Upper lobe of left lung (tissue), 6 donors: Measurements from ENCODE around the gene POLD2. TPM values are rescaled to one million over a fixed set of nuclear protein-coding genes. Genes with fewer than 3 reads are reported as not detected.

Source experiments
- ATAC-seq, 2 donors: fragments of 200-7000 bp; cut with Tn5 transposase; one replicate each; pipeline ENCODE4 v1.9.1; 2022; ENCODE audit warnings: mild to moderate bottlenecking in 2 of 2, moderate library complexity in 2 of 2; ENCODE audit not compliant: low FRiP score in 2 of 2
- DNase-seq, 2 donors: peaks; one replicate each; pipeline ENCODE4 v3.0.0-alpha.2; 2019 to 2020
- H3K27ac ChIP-seq, 4 donors: fragments of 200-600 bp; sonication (generic); one replicate each; pipeline ENCODE4 v1.5.1; 2016 to 2019
- H3K27me3 ChIP-seq, 4 donors: fragments of 200-600 bp; sonication (generic); one replicate each; pipeline ENCODE4 v1.5.1; 2017 to 2019
- H3K36me3 ChIP-seq, 4 donors: fragments of 200-600 bp; sonication (generic); one replicate each; pipeline ENCODE4 v1.5.1; 2016 to 2019
- H3K4me1 ChIP-seq, 4 donors: fragments of 200-600 bp; sonication (generic); one replicate each; pipeline ENCODE4 v1.5.1; 2018 to 2019
- H3K4me3 ChIP-seq, 4 donors: fragments of 200-600 bp; sonication (generic); one replicate each; pipeline ENCODE4 v1.5.1; 2017 to 2019; ENCODE audit warnings: mild to moderate bottlenecking in 2 of 4, moderate library complexity in 1 of 4
- H3K9me3 ChIP-seq, 4 donors: fragments of 200-600 bp; sonication (generic); one replicate each; pipeline ENCODE4 v1.5.1; 2018 to 2019
- CTCF ChIP-seq, 6 experiments: fragments of 450-650 bp in 4 of 6; fragments of 200-600 bp in 2 of 6; sonication (generic) in 2 of 6; IDR thresholded peaks; one replicate each; pipeline ENCODE4 v1.5.1; 2016 to 2019; ENCODE audit warnings: antibody characterized with exemption in 6 of 6
- EP300 ChIP-seq, 4 donors: sonication (generic); formaldehyde crosslinking; IDR thresholded peaks; one replicate each; pipeline ENCODE4 v1.5.1; 2017; ENCODE audit warnings: antibody characterized with exemption in 4 of 4, control low read depth in 2 of 4
- POLR2A ChIP-seq, 4 donors: fragments of 450-650 bp; IDR thresholded peaks; one replicate each; pipeline ENCODE4 v1.5.1; 2016 to 2017; ENCODE audit warnings: antibody characterized with exemption in 4 of 4, mild to moderate bottlenecking in 2 of 4
- POLR2AphosphoS5 ChIP-seq, 2 donors: sonication (generic); formaldehyde crosslinking; IDR thresholded peaks; one replicate each; pipeline ENCODE4 v1.5.1; 2017; ENCODE audit warnings: antibody characterized with exemption in 2 of 2
- WGBS, 2 donors: methylation state at CpG; one replicate each; pipeline ENCODE4 v1.1.5; 2017 to 2018; 5-methylcytosine and 5-hydroxymethylcytosine counted together
- total RNA-seq, 6 donors: library from RNA; depleted of rRNA in 4 of 6; stranded (reverse); fragments of >200 nt in 4 of 6; gene quantifications; one replicate each; pipeline versions ENCODE4 v1.1.0 to v1.2.1, GENCODE V29; 2016 to 2021
- donor health status: DM: no; HTN: no; CAD: no; lungs with moderate emphysema.
- donor health status: DM: no; HTN: yes; CAD: no; lungs with severe emphysema.

POLD2 gene
- total RNA-seq, 6 donors from 2014 or later: 27.2 to 70.1 (median 52.5) TPM

GRCh38 chr7:44116789-44117666, 6.3 kb downstream of the POLD2 start:
- no peak for ATAC-seq
- Histone ChIP-seq H3K36me3 (peaks cover 0 to 76% (median 40%) of the 10 kb centered on the region in 4 donors), H3K4me1 (peaks cover 0 to 3% (median 2%) of the 10 kb centered on the region in 4 donors), H3K27ac (no peak overlapping the region), H3K27me3 (no peaks in the 10 kb centered on the region), H3K4me3 (no peak overlapping the region), H3K9me3 (no peaks in the 10 kb centered on the region)
- WGBS, 2 donors: 81 to 91% methylated on average over 7 to 25 of the region's 25 CpGs
- TF ChIP-seq CTCF (IDR thresholded peaks at IDR 0.05) (no peak), EP300 (IDR thresholded peaks at IDR 0.05) (no peak), POLR2A (IDR thresholded peaks at IDR 0.05) (no peak), POLR2AphosphoS5 (IDR thresholded peaks at IDR 0.05) (no peak)
- peak in 1 of 2 donors; percentile 69 for DNase-seq

GRCh38 chr7:44116087-44116788, 7.1 kb downstream of the POLD2 start:
- TF ChIP-seq EP300 (IDR thresholded peaks at IDR 0.05) (no peak), CTCF (IDR thresholded peaks at IDR 0.05) (no peak), POLR2AphosphoS5 (IDR thresholded peaks at IDR 0.05) (no peak), POLR2A (IDR thresholded peaks at IDR 0.05) (no peak)
- no peaks in the 10 kb centered on the region for H3K4me1 ChIP-seq
- H3K4me3 ChIP-seq: no peak overlapping the region
- DNase-seq (no peak), ATAC-seq (no peak)
- peaks cover 0 to 75% (median 43%) of the 10 kb centered on the region in 4 donors for H3K36me3 ChIP-seq
- H3K27me3 ChIP-seq: no peaks in the 10 kb centered on the region
- H3K9me3 ChIP-seq: no peaks in the 10 kb centered on the region
- WGBS, 2 donors: 93 to 100% methylated on average over 1 to 15 of the region's 17 CpGs
- no peak overlapping the region for H3K27ac ChIP-seq

GRCh38 chr7:44114586-44115310, 8.6 kb downstream of the POLD2 start:
- Histone ChIP-seq H3K36me3 (peaks cover 0 to 80% (median 47%) of the 10 kb centered on the region in 4 donors), H3K9me3 (no peaks in the 10 kb centered on the region), H3K27ac (no peak overlapping the region), H3K4me1 (no peaks in the 10 kb centered on the region), H3K27me3 (no peaks in the 10 kb centered on the region), H3K4me3 (no peak overlapping the region)
- WGBS, 2 donors: 88 to 89% methylated on average over 9 to 12 of the region's 12 CpGs
- no peak for DNase-seq
- TF ChIP-seq CTCF (IDR thresholded peaks at IDR 0.05): no peak
- no peak for TF ChIP-seq EP300 (IDR thresholded peaks at IDR 0.05)
- TF ChIP-seq POLR2AphosphoS5 (IDR thresholded peaks at IDR 0.05): no peak
- TF ChIP-seq POLR2A (IDR thresholded peaks at IDR 0.05): no peak
- no peak for ATAC-seq

- H3K27ac ChIP-seq: no peak overlapping the region
- no peak for ATAC-seq
- no peak overlapping the region for H3K4me3 ChIP-seq
- no peaks in the 10 kb centered on the region for H3K4me1 ChIP-seq
- H3K27me3 ChIP-seq: no peaks in the 10 kb centered on the region
- whole genome bisulfite sequencing, 2 donors: 92% methylated on average over 24 of the region's 24 CpGs
- H3K36me3 ChIP-seq: peaks cover 0 to 86% (median 50%) of the 10 kb centered on the region in 4 donors
- H3K9me3 ChIP-seq: no peaks in the 10 kb centered on the region
- TF ChIP-seq POLR2AphosphoS5 (IDR thresholded peaks at IDR 0.05): no peak
- no peak for TF ChIP-seq EP300 (IDR thresholded peaks at IDR 0.05)
- TF ChIP-seq POLR2A (IDR thresholded peaks at IDR 0.05): no peak
- TF ChIP-seq CTCF (IDR thresholded peaks at IDR 0.05): no peak
- no peak for DNase-seq
Measured at GRCh38 chr7:44113764-44114354, 9.5 kb downstream of the POLD2 start.
